SK-N-SH (cell line): ENCODE data around the gene CCNL2.

Experiments used
- CTCF ChIP-seq: fragments of 200-600 bp; sonication (generic); IDR thresholded peaks from 2 replicates; pipeline ENCODE4 v1.6.1; 2017; ENCODE audit warnings: antibody characterized with exemption, mild to moderate bottlenecking, moderate library complexity
- EP300 ChIP-seq, 2 experiments: IDR thresholded peaks; 2 replicates each; pipeline versions ENCODE4 v1.4.0 to v1.6.1; 2012; ENCODE audit warnings: borderline replicate concordance in 1 of 2, low read depth in 1 of 2, low read length in 1 of 2
- FOXJ3 ChIP-seq: sonication (generic); formaldehyde crosslinking; IDR thresholded peaks from 2 replicates; pipeline ENCODE4 v1.5.1; 2020; ENCODE audit warnings: mild to moderate bottlenecking, missing genetic modification reagents
- GABPA ChIP-seq: IDR thresholded peaks from 2 replicates; pipeline ENCODE4 v1.4.0; 2012; ENCODE audit warnings: low read depth, mild to moderate bottlenecking
- GATA2 ChIP-seq: sonication (generic); formaldehyde crosslinking; IDR thresholded peaks from 2 replicates; pipeline ENCODE4 v1.5.0; 2020; ENCODE audit warnings: mild to moderate bottlenecking, missing genetic modification reagents
- MXI1 ChIP-seq: IDR thresholded peaks from 2 replicates; pipeline ENCODE4 v1.6.1; 2012; ENCODE audit warnings: mild to moderate bottlenecking, low read depth, low read length, improper control_type of control experiment
- NRF1 ChIP-seq: IDR thresholded peaks from 2 replicates; pipeline ENCODE4 v1.6.1; 2012; ENCODE audit warnings: low read depth, mild to moderate bottlenecking, low read length
- RAD21 ChIP-seq: IDR thresholded peaks from 2 replicates; pipeline ENCODE4 v1.6.1; 2012; ENCODE audit warnings: mild to moderate bottlenecking, low read length
- RFX5 ChIP-seq: IDR thresholded peaks from 2 replicates; pipeline ENCODE4 v1.6.1; 2012; ENCODE audit warnings: mild to moderate bottlenecking, improper control_type of control experiment, low read length
- SIN3A ChIP-seq: IDR thresholded peaks from 2 replicates; pipeline ENCODE4 v1.6.1; 2012; ENCODE audit warnings: low read depth, mild to moderate bottlenecking, low read length, moderate library complexity, borderline replicate concordance
- TEAD4 ChIP-seq: IDR thresholded peaks from 2 replicates; pipeline ENCODE4 v1.4.0; 2012; ENCODE audit warnings: mild to moderate bottlenecking, borderline replicate concordance; ENCODE audit not compliant: insufficient read depth
- USF2 ChIP-seq: fragments of 150-350 bp; IDR thresholded peaks from 2 replicates; pipeline ENCODE4 v1.6.1; 2017; ENCODE audit warnings: antibody characterized with exemption, low read length, low read depth, borderline replicate concordance
- YY1 ChIP-seq: IDR thresholded peaks from 2 replicates; pipeline ENCODE4 v1.4.0; 2012; ENCODE audit warnings: low read depth, mild to moderate bottlenecking
- TF ChIP-seq, protein P1 (sequence below): IDR thresholded peaks from 2 replicates; pipeline ENCODE4 v1.6.1; 2012; ENCODE audit warnings: mild to moderate bottlenecking, low read depth, low read length, moderate library complexity

- TF ChIP-seq CTCF (no peak), SIN3A (no peak), GATA2 (no peak), USF2 (no peak), EP300 (IDR thresholded peaks at IDR 0.05; ENCODE audit: borderline replicate concordance in 1 of 2, low read depth in 1 of 2, low read length in 1 of 2) (no peak), RFX5 (no peak), FOXJ3 (CRISPR knock-in tag) (no peak), RAD21 (no peak), GABPA (no peak), TEAD4 (no peak), YY1 (no peak), NRF1 (no peak), MXI1 (no peak)
- TF ChIP-seq, protein P1, sequence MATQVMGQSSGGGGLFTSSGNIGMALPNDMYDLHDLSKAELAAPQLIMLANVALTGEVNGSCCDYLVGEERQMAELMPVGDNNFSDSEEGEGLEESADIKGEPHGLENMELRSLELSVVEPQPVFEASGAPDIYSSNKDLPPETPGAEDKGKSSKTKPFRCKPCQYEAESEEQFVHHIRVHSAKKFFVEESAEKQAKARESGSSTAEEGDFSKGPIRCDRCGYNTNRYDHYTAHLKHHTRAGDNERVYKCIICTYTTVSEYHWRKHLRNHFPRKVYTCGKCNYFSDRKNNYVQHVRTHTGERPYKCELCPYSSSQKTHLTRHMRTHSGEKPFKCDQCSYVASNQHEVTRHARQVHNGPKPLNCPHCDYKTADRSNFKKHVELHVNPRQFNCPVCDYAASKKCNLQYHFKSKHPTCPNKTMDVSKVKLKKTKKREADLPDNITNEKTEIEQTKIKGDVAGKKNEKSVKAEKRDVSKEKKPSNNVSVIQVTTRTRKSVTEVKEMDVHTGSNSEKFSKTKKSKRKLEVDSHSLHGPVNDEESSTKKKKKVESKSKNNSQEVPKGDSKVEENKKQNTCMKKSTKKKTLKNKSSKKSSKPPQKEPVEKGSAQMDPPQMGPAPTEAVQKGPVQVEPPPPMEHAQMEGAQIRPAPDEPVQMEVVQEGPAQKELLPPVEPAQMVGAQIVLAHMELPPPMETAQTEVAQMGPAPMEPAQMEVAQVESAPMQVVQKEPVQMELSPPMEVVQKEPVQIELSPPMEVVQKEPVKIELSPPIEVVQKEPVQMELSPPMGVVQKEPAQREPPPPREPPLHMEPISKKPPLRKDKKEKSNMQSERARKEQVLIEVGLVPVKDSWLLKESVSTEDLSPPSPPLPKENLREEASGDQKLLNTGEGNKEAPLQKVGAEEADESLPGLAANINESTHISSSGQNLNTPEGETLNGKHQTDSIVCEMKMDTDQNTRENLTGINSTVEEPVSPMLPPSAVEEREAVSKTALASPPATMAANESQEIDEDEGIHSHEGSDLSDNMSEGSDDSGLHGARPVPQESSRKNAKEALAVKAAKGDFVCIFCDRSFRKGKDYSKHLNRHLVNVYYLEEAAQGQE = no peak
Measured at GRCh38 chr1:1425753-1426495, 26.8 kb upstream of the CCNL2 start.
